ENCODE results near the gene NPIPB13.
"Not testable (repeated sequence)": the region's sequence is repeated elsewhere in the genome, so short reads cannot be mapped to it uniquely, and the experiment has no call there.

NPIPB13 gene

GRCh38 chr16:30248379-30248778 lies at the start of gene NPIPB13:
Gene NPIPB13 (minus strand): TSS chr16:30248479. CDS start chr16:30245573, 2,906 bp downstream.
- H3K9ac ChIP-seq (ENCODE audit: low read depth, low read length); H3K9me3 ChIP-seq (ENCODE audit: insufficient read depth, low read depth, low read length); H3K27ac ChIP-seq (ENCODE audit: low read length); H3K4me3 ChIP-seq (ENCODE audit: low read length); H3K27me3 ChIP-seq (ENCODE audit: insufficient read depth, low read length); H3K36me3 ChIP-seq (ENCODE audit: insufficient read depth, low read depth, low read length); H3K4me1 ChIP-seq (ENCODE audit: insufficient read depth, low read length): not testable (repeated sequence)

- not testable (repeated sequence) for H3K4me1 ChIP-seq (ENCODE audit: insufficient read depth, low read length); H3K27me3 ChIP-seq (ENCODE audit: insufficient read depth, low read length); H3K4me3 ChIP-seq (ENCODE audit: low read length); H3K9me3 ChIP-seq (ENCODE audit: insufficient read depth, low read depth, low read length); H3K27ac ChIP-seq (ENCODE audit: low read length); H3K36me3 ChIP-seq (ENCODE audit: insufficient read depth, low read depth, low read length); H3K9ac ChIP-seq (ENCODE audit: low read depth, low read length)
Measured at GRCh38 chr16:30282357-30282756, 34.1 kb upstream of the NPIPB13 start.

- H3K9ac ChIP-seq (ENCODE audit: low read depth, low read length) = not testable (repeated sequence)
Measured at GRCh38 chr16:30278523-30278922, 30.2 kb upstream of the NPIPB13 start.

GRCh38 chr16:30217082-30217481 lies 31.2 kb downstream of the NPIPB13 start:
- not testable (repeated sequence) for H3K27ac ChIP-seq (ENCODE audit: low read length); H3K9ac ChIP-seq (ENCODE audit: low read depth, low read length); H3K4me1 ChIP-seq (ENCODE audit: insufficient read depth, low read length); H3K36me3 ChIP-seq (ENCODE audit: insufficient read depth, low read depth, low read length); H3K4me3 ChIP-seq (ENCODE audit: low read length); H3K27me3 ChIP-seq (ENCODE audit: insufficient read depth, low read length); H3K9me3 ChIP-seq (ENCODE audit: insufficient read depth, low read depth, low read length)

More at GRCh38 chr16:30278523-30278922, 30.2 kb upstream of the NPIPB13 start:
- not testable (repeated sequence) for H3K27me3 ChIP-seq (ENCODE audit: insufficient read depth, low read length); H3K27ac ChIP-seq (ENCODE audit: low read length); H3K4me1 ChIP-seq (ENCODE audit: insufficient read depth, low read length); H3K9me3 ChIP-seq (ENCODE audit: insufficient read depth, low read depth, low read length); H3K4me3 ChIP-seq (ENCODE audit: low read length)
- peaks cover 11% of the 10 kb centered on the region for H3K36me3 ChIP-seq (ENCODE audit: insufficient read depth, low read depth, low read length)

GRCh38 chr16:30211414-30211813 lies 36.9 kb downstream of the NPIPB13 start:
- H3K27me3 ChIP-seq (ENCODE audit: insufficient read depth, low read length); H3K4me3 ChIP-seq (ENCODE audit: low read length); H3K27ac ChIP-seq (ENCODE audit: low read length); H3K36me3 ChIP-seq (ENCODE audit: insufficient read depth, low read depth, low read length); H3K9me3 ChIP-seq (ENCODE audit: insufficient read depth, low read depth, low read length); H3K9ac ChIP-seq (ENCODE audit: low read depth, low read length); H3K4me1 ChIP-seq (ENCODE audit: insufficient read depth, low read length): not testable (repeated sequence)

GRCh38 chr16:30209032-30209431 lies 39.2 kb downstream of the NPIPB13 start:
- H3K27me3 ChIP-seq (ENCODE audit: insufficient read depth, low read length); H3K4me1 ChIP-seq (ENCODE audit: insufficient read depth, low read length); H3K9ac ChIP-seq (ENCODE audit: low read depth, low read length); H3K4me3 ChIP-seq (ENCODE audit: low read length); H3K27ac ChIP-seq (ENCODE audit: low read length); H3K36me3 ChIP-seq (ENCODE audit: insufficient read depth, low read depth, low read length); H3K9me3 ChIP-seq (ENCODE audit: insufficient read depth, low read depth, low read length): not testable (repeated sequence)

- not testable (repeated sequence) for H3K9ac ChIP-seq (ENCODE audit: low read depth, low read length); H3K36me3 ChIP-seq (ENCODE audit: insufficient read depth, low read depth, low read length); H3K4me3 ChIP-seq (ENCODE audit: low read length); H3K9me3 ChIP-seq (ENCODE audit: insufficient read depth, low read depth, low read length); H3K27me3 ChIP-seq (ENCODE audit: insufficient read depth, low read length); H3K4me1 ChIP-seq (ENCODE audit: insufficient read depth, low read length); H3K27ac ChIP-seq (ENCODE audit: low read length)
Measured at GRCh38 chr16:30207063-30207704, 41.1 kb downstream of the NPIPB13 start.

- H3K9ac ChIP-seq (ENCODE audit: low read depth, low read length); H3K9me3 ChIP-seq (ENCODE audit: insufficient read depth, low read depth, low read length); H3K4me3 ChIP-seq (ENCODE audit: low read length); H3K36me3 ChIP-seq (ENCODE audit: insufficient read depth, low read depth, low read length); H3K27me3 ChIP-seq (ENCODE audit: insufficient read depth, low read length); H3K4me1 ChIP-seq (ENCODE audit: insufficient read depth, low read length); H3K27ac ChIP-seq (ENCODE audit: low read length): not testable (repeated sequence)
Measured at GRCh38 chr16:30206252-30206651, 42.0 kb downstream of the NPIPB13 start.

- not testable (repeated sequence) for H3K36me3 ChIP-seq (ENCODE audit: insufficient read depth, low read depth, low read length); H3K4me1 ChIP-seq (ENCODE audit: insufficient read depth, low read length); H3K9ac ChIP-seq (ENCODE audit: low read depth, low read length); H3K27ac ChIP-seq (ENCODE audit: low read length); H3K4me3 ChIP-seq (ENCODE audit: low read length); H3K9me3 ChIP-seq (ENCODE audit: insufficient read depth, low read depth, low read length); H3K27me3 ChIP-seq (ENCODE audit: insufficient read depth, low read length)
Measured at GRCh38 chr16:30205541-30206236, 42.6 kb downstream of the NPIPB13 start.

GRCh38 chr16:30199608-30200343 lies 48.5 kb downstream of the NPIPB13 start:
- not testable (repeated sequence) for H3K4me3 ChIP-seq (ENCODE audit: low read length); H3K4me1 ChIP-seq (ENCODE audit: insufficient read depth, low read length); H3K36me3 ChIP-seq (ENCODE audit: insufficient read depth, low read depth, low read length)

GRCh38 chr16:30199049-30199448 lies 49.2 kb downstream of the NPIPB13 start, which contains the start of gene SULT1A3:
Gene SULT1A3 (plus strand): TSS chr16:30199255. CDS start chr16:30200729, 1,474 bp downstream.
- not testable (repeated sequence) for H3K27me3 ChIP-seq (ENCODE audit: insufficient read depth, low read length); H3K36me3 ChIP-seq (ENCODE audit: insufficient read depth, low read depth, low read length); H3K4me3 ChIP-seq (ENCODE audit: low read length); H3K9ac ChIP-seq (ENCODE audit: low read depth, low read length); H3K9me3 ChIP-seq (ENCODE audit: insufficient read depth, low read depth, low read length); H3K27ac ChIP-seq (ENCODE audit: low read length); H3K4me1 ChIP-seq (ENCODE audit: insufficient read depth, low read length)

More at GRCh38 chr16:30199608-30200343, 48.5 kb downstream of the NPIPB13 start:
- H3K27me3 ChIP-seq (ENCODE audit: insufficient read depth, low read length); H3K9ac ChIP-seq (ENCODE audit: low read depth, low read length); H3K27ac ChIP-seq (ENCODE audit: low read length); H3K9me3 ChIP-seq (ENCODE audit: insufficient read depth, low read depth, low read length): not testable (repeated sequence)
